T-helper 1 cell treated with Interleukin-12 subunit alpha and Interleukin-12 subunit beta and Interleukin-4 antibody, amounts not matched to agents 30 ng/mL and 1 ng/mL, for 36 hours (primary cell): ENCODE results near the gene SPCS2. TPM values are rescaled to one million over a fixed set of nuclear protein-coding genes. Genes with fewer than 3 reads are reported as not detected.
"Not testable (repeated sequence)": the region's sequence is repeated elsewhere in the genome, so short reads cannot be mapped to it uniquely, and the experiment has no call there.

ENCODE experiments used
- intact Hi-C: fragments of 100-400 bp; cut with micrococcal nuclease; formaldehyde crosslinking; loops from one replicate; pipeline ENCODE4 v1.15.1; 2024
- total RNA-seq: library from RNA; stranded (reverse); gene quantifications from 2 replicates; pipeline ENCODE4 v1.2.3, GENCODE V29; 2022

SPCS2 gene
- total RNA-seq, 1 donor from 2014 or later: 203 TPM

DNA sequence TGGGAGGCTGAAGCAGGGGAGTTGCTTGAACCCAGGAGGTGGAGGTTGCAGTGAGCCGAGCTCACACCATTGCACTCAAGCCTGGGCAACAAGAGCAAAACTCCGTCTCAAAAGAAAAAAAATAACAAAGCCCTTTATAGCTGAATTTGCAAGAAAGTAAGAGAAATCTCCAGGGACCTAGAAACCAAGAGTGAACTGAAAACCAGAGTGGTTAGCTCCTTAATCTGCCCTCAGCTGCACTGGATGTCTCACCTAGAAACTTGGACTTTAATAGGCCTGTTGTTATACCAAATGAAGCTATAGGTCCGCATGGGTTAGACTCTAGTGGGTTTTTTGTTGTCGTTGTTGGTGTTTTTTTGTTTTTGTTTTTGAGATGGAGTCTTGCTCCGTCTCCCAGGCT, 43.8 kb downstream of the SPCS2 start:
- intact Hi-C loops: no loop called here

- intact Hi-C loops: no loop called here
These were observed 51.9 kb downstream of the SPCS2 start for GRCh38 chr11:75000975-75001354.

- intact Hi-C loops: no loop called here
These were observed 52.6 kb downstream of the SPCS2 start for GRCh38 chr11:75001686-75002085.

GRCh38 chr11:75002516-75002915, 53.5 kb downstream of the SPCS2 start:
- intact Hi-C loops: no loop called here

DNA sequence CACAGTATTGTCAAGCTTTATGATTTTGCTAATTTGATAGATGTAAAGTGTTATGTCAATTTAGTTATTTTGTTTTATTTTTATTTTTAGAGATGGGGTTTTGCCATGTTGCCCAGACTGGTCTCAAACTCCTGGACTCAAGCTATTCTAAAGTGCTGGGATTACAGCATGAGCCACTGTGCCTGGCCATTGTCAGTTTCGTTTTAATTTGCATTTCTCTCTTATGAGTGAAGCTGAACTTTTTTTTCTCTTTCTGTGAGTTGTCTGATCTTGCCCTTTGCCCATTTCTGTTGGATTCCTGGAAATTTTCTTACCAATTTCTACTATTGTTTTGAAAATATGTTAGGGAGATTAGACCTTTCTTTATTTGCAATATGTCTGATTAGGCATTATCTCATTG, 55.1 kb downstream of the SPCS2 start:
- intact Hi-C loops: no loop called here

DNA sequence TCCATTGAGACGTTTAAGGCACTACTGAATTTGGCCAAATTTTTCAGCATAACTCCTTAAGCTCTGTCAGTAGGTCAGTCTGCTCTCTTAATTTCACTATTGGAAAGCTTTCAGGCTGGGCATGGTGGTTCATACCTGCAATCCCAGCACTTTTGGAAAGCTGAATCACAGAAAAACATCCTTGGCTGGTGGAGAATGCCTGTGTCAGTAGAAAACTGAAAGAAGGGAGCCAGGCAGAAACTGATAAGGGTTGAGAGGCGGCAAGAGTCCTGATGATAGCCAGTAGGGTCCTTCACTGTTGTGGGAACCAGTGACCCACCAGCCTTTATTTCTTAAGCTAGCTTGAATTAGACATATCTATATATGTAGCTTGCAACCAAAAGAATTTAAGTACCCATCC, 62.3 kb downstream of the SPCS2 start:
- intact Hi-C loops: no loop called here

DNA sequence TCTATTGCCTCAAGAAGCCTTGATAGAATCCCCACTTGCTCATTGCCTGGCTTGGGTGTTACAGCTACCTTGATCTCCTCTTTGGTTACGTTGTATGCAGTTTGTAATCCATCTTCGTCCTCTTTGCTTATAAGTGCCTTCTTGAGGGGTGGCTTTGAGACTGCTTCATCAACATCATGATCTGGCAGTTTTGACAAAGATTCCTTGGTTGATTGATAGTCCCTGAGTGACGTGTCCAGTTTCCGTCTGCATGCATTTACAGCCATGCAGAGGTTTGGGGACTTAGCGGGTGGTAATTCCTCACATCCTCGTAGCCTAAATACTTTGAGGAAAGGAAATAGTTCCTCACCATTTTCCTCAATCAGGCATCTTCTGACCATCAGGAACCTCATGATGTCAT, 62.8 kb downstream of the SPCS2 start:
- intact Hi-C loops: no loop called here

GRCh38 chr11:75013051-75013450, 64.0 kb downstream of the SPCS2 start:
- intact Hi-C loops: no loop called here

GRCh38 chr11:75014129-75014528, 65.1 kb downstream of the SPCS2 start:
- intact Hi-C loops: no loop called here

DNA sequence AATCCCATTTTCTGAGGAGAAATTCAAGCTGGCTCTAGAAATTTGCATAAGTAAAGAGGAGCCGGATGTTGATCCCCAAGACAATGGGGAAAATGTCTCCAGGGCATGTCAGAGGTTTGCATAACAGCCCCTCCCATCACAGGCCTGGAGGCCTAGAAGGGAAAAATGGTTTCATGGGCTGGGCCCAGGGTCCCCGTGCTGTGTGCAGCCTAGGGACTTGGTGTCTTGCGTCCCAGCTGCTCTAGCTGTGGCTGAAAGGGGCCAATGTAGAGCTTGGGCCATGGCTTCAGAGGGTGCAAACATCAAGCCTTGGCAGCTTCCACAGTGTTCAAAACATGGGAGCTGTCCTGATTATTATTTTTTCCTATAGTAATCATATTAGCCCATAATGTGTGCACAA, 70.1 kb downstream of the SPCS2 start:
- intact Hi-C loops: not testable (repeated sequence)

- intact Hi-C loops: not testable (repeated sequence)
These were observed 71.3 kb downstream of the SPCS2 start for GRCh38 chr11:75020328-75020727.

DNA sequence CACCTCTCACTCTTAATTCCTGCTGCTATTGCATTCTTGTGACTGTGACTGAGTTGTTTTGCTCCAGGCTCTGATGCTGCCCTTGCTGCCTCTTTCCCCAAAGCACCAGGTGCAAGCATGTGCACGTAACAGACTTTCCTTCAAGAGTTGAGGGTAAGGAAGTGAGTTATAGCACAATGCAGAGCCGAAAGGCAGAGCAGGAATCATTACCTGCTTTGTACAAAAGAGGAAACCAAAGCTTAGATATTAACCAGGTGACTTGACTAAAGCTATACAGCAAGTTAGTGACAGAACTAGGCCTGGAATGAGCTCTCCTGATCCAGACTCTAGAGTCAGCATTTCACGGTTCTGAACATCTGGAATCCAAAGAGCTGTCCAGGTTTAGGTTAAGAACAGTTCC, 73.2 kb downstream of the SPCS2 start:
- intact Hi-C loops: loop anchor here (2.0 kb wide), 1 partner anchor 119 kb away; no protein-coding TSS in a partner anchor

DNA sequence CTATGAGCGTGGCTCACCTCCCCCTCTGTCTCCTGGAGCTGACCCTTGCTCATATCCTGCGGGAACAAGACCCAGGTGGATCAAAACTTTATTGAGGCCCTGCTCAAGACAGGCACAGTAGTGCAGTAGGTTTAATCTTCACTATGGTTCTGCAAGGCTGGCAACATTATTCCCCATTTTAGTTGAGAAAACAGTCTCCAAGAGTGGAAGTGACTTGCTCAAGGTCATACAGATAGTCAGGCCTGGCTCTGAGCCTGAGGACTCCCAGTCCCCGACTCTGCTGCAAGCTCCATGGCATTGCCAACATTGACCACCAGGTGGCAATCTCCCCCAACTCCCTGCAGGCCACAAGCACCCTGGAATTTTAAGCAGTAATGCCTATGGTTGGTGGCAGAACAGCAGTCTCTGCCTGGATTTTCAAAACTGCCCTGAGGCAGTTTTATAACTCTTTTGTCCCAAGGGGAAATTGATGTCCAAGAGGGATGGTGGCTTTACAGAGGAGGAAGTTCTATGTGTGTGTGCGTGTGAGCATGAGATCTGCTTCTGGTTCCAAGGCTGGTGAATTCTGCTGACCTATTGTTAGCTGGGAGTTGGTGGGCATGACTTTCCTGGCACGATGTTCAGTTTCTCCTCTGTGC, 73.8 kb downstream of the SPCS2 start:
- intact Hi-C loops: loop anchor here (1.0 to 2.0 kb wide), 5 partner anchors 94 to 225 kb away; no protein-coding TSS in a partner anchor

DNA sequence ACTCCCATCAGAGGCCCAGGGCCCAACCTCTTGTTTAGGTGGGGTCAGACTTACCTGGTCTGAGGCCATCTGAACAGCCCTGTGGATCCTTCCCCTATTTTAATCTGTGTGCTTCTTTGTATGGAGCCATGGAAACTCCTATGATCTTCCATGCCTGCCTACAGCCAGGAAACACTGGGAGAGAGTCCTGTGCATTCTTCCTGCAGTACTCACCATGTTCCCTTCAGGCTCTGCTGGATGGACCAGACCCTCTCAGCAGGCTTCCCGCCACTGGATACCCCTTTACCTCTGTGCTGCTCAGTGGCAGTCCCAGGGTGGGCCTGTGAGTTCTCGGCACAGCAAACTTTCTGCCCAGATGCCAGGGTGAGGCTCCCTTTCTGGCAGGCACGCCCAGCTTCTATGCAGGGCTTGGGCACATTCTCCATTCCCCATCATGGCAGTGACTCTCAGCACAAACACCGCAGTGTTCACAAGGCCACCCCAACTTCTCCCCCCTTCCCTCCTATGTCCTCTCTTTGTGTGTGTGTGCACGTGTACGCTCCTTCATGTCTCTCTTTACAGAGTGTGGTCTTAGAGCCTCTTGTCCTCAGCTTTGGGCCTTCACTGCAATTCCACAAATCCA, 74.5 kb downstream of the SPCS2 start:
- intact Hi-C loops: loop anchor here (1.0 to 2.0 kb wide), 5 partner anchors 94 to 225 kb away; no protein-coding TSS in a partner anchor

DNA sequence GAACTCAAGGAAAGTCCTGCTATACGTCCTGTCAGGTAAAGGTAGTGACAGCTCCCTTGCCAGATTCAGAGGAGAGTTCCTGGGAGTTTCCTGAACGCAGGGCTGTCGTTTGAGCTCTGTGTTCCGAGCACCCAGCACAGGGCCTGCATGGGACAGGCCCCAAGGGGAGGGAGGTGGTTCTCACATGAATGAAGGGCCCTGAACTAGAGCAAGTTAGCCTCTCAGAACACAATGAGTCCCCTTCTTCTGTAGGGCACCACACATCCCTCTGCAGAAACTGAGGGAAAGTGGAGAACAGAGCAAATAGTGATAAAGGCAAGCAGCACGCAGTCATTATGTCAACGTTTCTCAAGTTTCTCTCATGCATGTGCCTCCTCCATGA, 75.0 kb downstream of the SPCS2 start:
- intact Hi-C loops: no loop called here

- intact Hi-C loops: no loop called here
These were observed 75.7 kb downstream of the SPCS2 start for GRCh38 chr11:75024764-75025211.

- intact Hi-C loops: no loop called here
These were observed 76.5 kb downstream of the SPCS2 start for GRCh38 chr11:75025561-75025960.

- intact Hi-C loops: no loop called here
These were observed 79.3 kb downstream of the SPCS2 start for GRCh38 chr11:75028321-75028720.

Other genes starting within 250 kb of the SPCS2 start
- gene CHRDL2, start 217.8 kb upstream of the SPCS2 start, total RNA-seq: not detected in 2 replicates
- 16.1 and 16.3 TPM in 2 replicates for gene RNF169, start 200.4 kb upstream of the SPCS2 start, total RNA-seq
- 8.7 and 12.2 TPM in 2 replicates for gene XRRA1, start 175 bp upstream of the SPCS2 start, total RNA-seq
- 12.8 and 16.8 TPM in 2 replicates for gene NEU3, start 39.7 kb downstream of the SPCS2 start, total RNA-seq
- not detected in 2 replicates for gene OR2AT4, start 147.6 kb downstream of the SPCS2 start, total RNA-seq
- gene SLCO2B1, start 201.8 kb downstream of the SPCS2 start, total RNA-seq: 0.27 and 0.47 TPM in 2 replicates